ENCODE results near the gene MED13L.

GRCh38 chr12:116209503-116209902, 68.0 kb downstream of the MED13L start:
- TF ChIP-seq CTCF (conservative IDR thresholded peaks at IDR 0.05; ENCODE audit: low read depth, low read length) (no peak), EZH2 (IDR thresholded peaks at IDR 0.05; ENCODE audit: borderline replicate concordance, low read depth, low read length, poor library complexity, severe bottlenecking) (no peak)

Data from A673 (cell line).